ENCODE data around the gene OAT. TPM values are rescaled to one million over a fixed set of nuclear protein-coding genes. Genes with fewer than 3 reads are reported as not detected.

Gene OAT
- total RNA-seq, 1 experiment from 2014 or later: 67.9 TPM

GRCh38 chr10:124448696-124449169, 30.0 kb upstream of the OAT start:
- TF ChIP-seq, protein P1, sequence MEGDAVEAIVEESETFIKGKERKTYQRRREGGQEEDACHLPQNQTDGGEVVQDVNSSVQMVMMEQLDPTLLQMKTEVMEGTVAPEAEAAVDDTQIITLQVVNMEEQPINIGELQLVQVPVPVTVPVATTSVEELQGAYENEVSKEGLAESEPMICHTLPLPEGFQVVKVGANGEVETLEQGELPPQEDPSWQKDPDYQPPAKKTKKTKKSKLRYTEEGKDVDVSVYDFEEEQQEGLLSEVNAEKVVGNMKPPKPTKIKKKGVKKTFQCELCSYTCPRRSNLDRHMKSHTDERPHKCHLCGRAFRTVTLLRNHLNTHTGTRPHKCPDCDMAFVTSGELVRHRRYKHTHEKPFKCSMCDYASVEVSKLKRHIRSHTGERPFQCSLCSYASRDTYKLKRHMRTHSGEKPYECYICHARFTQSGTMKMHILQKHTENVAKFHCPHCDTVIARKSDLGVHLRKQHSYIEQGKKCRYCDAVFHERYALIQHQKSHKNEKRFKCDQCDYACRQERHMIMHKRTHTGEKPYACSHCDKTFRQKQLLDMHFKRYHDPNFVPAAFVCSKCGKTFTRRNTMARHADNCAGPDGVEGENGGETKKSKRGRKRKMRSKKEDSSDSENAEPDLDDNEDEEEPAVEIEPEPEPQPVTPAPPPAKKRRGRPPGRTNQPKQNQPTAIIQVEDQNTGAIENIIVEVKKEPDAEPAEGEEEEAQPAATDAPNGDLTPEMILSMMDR (conservative IDR thresholded peaks at IDR 0.05): peak; percentile 66
- no peaks in the 10 kb centered on the region for H4K20me1 ChIP-seq (ENCODE audit: control insufficient read depth, insufficient read depth, insufficient read length)
- H3T11ph ChIP-seq (ENCODE audit: low read length): no peak overlapping the region
- H2BK120ac ChIP-seq (ENCODE audit: low read depth, low read length, poor library complexity, severe bottlenecking): no peak overlapping the region
- Mint-ChIP-seq H3K9me3 (no peaks in the 10 kb centered on the region; a peak in 2 of 5 replicates), H3K4me1 (peaks cover 41 to 49% of the 10 kb centered on the region in 2 experiments), H3K36me3 (ENCODE audit: insufficient read depth in 1 of 3, low read depth in 3 of 3) (peaks cover 0 to 9% (median 0%) of the 10 kb centered on the region in 3 experiments; a peak in 3 of 7 replicates), H3K27me3 (ENCODE audit: low read depth) (peaks cover 79% of the 10 kb centered on the region), H3K27ac (no peak overlapping the region), H3K4me3 (peak overlapping the region; percentile 73 to 91)
- no peak overlapping the region for H2BK5ac ChIP-seq (ENCODE audit: insufficient read length, low read length)
- H3K14ac ChIP-seq (ENCODE audit: insufficient read depth, low read length): no peak overlapping the region
- no peak overlapping the region for H2AK5ac ChIP-seq (ENCODE audit: insufficient read length, low read length)
- H2AFZ ChIP-seq (ENCODE audit: low read length): no peak overlapping the region
- H3K23ac ChIP-seq (ENCODE audit: insufficient read length, low read depth, low read length): no peak overlapping the region
- H3K79me2 ChIP-seq (ENCODE audit: insufficient read depth, low read length): no peaks in the 10 kb centered on the region
- no peak overlapping the region for H2BK20ac ChIP-seq (ENCODE audit: low read depth, low read length, poor library complexity, severe bottlenecking)
- no peaks in the 10 kb centered on the region for H3K9me3 ChIP-seq (ENCODE audit: control insufficient read depth, low read depth, low read length)
- H3K9ac ChIP-seq (ENCODE audit: extremely low read depth, insufficient read length, low read length): no peak overlapping the region
- no peak overlapping the region for H3K56ac ChIP-seq (ENCODE audit: insufficient read length, low read depth, low read length)
- no peak overlapping the region for H2BK15ac ChIP-seq (ENCODE audit: low read depth, low read length)
- H3K27ac ChIP-seq (ENCODE audit: insufficient read length, low read depth, low read length): no peak overlapping the region
- H3K23me2 ChIP-seq (ENCODE audit: insufficient read length, low read depth, low read length, poor library complexity, severe bottlenecking): peaks cover 23% of the 10 kb centered on the region
- DNase-seq: no peak
- no peak overlapping the region for H3K4ac ChIP-seq (ENCODE audit: low read depth, low read length)
- H3K18ac ChIP-seq (ENCODE audit: insufficient read length, low read depth, low read length): no peak overlapping the region
- no peaks in the 10 kb centered on the region for H3K79me1 ChIP-seq (ENCODE audit: insufficient read depth, low read depth, low read length, poor library complexity, severe bottlenecking)
- H4K91ac ChIP-seq (ENCODE audit: insufficient read length, low read depth, low read length): no peak overlapping the region
- H3K4me2 ChIP-seq (ENCODE audit: insufficient read depth, insufficient read length, low read length): peak overlapping the region; percentile 72
- H4K8ac ChIP-seq (replicated peaks; ENCODE audit: insufficient read length, low read depth, low read length): no peak overlapping the region
- no peak overlapping the region for H4K5ac ChIP-seq (ENCODE audit: insufficient read length, low read depth, low read length)
- WGBS (ENCODE audit: extremely low coverage, insufficient read length, low lambda C conversion rate): no CpG with 5 or more reads among the region's 26 CpGs
- peaks cover 10% of the 10 kb centered on the region for H3K4me1 ChIP-seq (ENCODE audit: insufficient read depth, low read length)
- peaks cover 15% of the 10 kb centered on the region; the same call in 1 of the 2 replicates for H3K27me3 ChIP-seq (ENCODE audit: insufficient read depth, low read length)
- no peak overlapping the region for H2BK12ac ChIP-seq (ENCODE audit: insufficient read length, low read depth, low read length)
